SK-N-SH treated with all-trans-retinoic acid at 6 μM for 48 hours (cell line): ENCODE measurements around the gene B4GALT1.

Experiments used
- ATAC-seq: fragments of 200-7000 bp; cut with Tn5 transposase; 3 replicates; pipeline ENCODE4 v1.9.1; 2020; ENCODE audit warnings: mild to moderate bottlenecking, moderate library complexity
- BACH2 ChIP-seq: fragments of 250-450 bp; sonication (Bioruptor Pico); IDR thresholded peaks from 2 replicates; pipeline ENCODE4 v1.9.0; 2021; ENCODE audit warnings: mild to moderate bottlenecking, borderline replicate concordance
- CSDC2 ChIP-seq: fragments of 250-450 bp; sonication (Bioruptor Pico); IDR thresholded peaks from 2 replicates; pipeline ENCODE4 v1.5.0; 2020; ENCODE audit warnings: mild to moderate bottlenecking, moderate library complexity
- CSRNP3 ChIP-seq: fragments of 250-450 bp; sonication (Bioruptor Pico); IDR thresholded peaks from 2 replicates; pipeline ENCODE4 v1.5.1; 2021; ENCODE audit warnings: mild to moderate bottlenecking, moderate library complexity
- ESRRG ChIP-seq: fragments of 250-450 bp; sonication (Bioruptor Pico); IDR thresholded peaks from 2 replicates; pipeline ENCODE4 v1.6.1; 2021; ENCODE audit warnings: mild to moderate bottlenecking
- GLIS3 ChIP-seq: fragments of 250-450 bp; sonication (Bioruptor Pico); IDR thresholded peaks from 2 replicates; pipeline ENCODE4 v1.5.0; 2020; ENCODE audit warnings: mild to moderate bottlenecking, moderate library complexity
- ISL1 ChIP-seq: fragments of 250-450 bp; sonication (Bioruptor Pico); IDR thresholded peaks from 2 replicates; pipeline ENCODE4 v2.1.2; 2022; ENCODE audit warnings: mild to moderate bottlenecking, moderate library complexity
- OSR1 ChIP-seq: fragments of 250-450 bp; sonication (Bioruptor Pico); IDR thresholded peaks from 2 replicates; pipeline ENCODE4 v1.8.0; 2022; ENCODE audit warnings: moderate library complexity, mild to moderate bottlenecking, inconsistent platforms
- PATZ1 ChIP-seq: fragments of 250-450 bp; sonication (Bioruptor Pico); IDR thresholded peaks from 2 replicates; pipeline ENCODE4 v1.8.0; 2020; ENCODE audit warnings: mild to moderate bottlenecking, moderate library complexity, borderline replicate concordance
- PPARA ChIP-seq: fragments of 250-450 bp; sonication (Bioruptor Pico); IDR thresholded peaks from 2 replicates; pipeline ENCODE4 v1.5.0; 2020; ENCODE audit warnings: mild to moderate bottlenecking, borderline replicate concordance
- RARB ChIP-seq: fragments of 250-450 bp; sonication (Bioruptor Pico); IDR thresholded peaks from 2 replicates; pipeline ENCODE4 v1.8.0; 2021; ENCODE audit warnings: mild to moderate bottlenecking, moderate library complexity
- SNAI2 ChIP-seq: fragments of 250-450 bp; sonication (Bioruptor Pico); IDR thresholded peaks from 2 replicates; pipeline ENCODE4 v1.5.0; 2020; ENCODE audit warnings: mild to moderate bottlenecking, moderate library complexity
- TCF4 ChIP-seq: fragments of 250-450 bp; sonication (Bioruptor Pico); IDR thresholded peaks from 2 replicates; pipeline ENCODE4 v1.8.0; 2021; ENCODE audit warnings: mild to moderate bottlenecking, moderate library complexity, borderline replicate concordance
- TOX ChIP-seq: fragments of 250-450 bp; sonication (Bioruptor Pico); IDR thresholded peaks from 2 replicates; pipeline ENCODE4 v1.8.0; 2021; ENCODE audit warnings: mild to moderate bottlenecking, moderate library complexity, borderline replicate concordance
- TSHZ2 ChIP-seq: fragments of 250-450 bp; sonication (Bioruptor Pico); IDR thresholded peaks from 2 replicates; pipeline ENCODE4 v1.5.0; 2020; ENCODE audit warnings: mild to moderate bottlenecking, moderate library complexity
- ZC3H10 ChIP-seq: fragments of 250-450 bp; sonication (Bioruptor Pico); IDR thresholded peaks from 2 replicates; pipeline ENCODE4 v1.5.1; 2021; ENCODE audit warnings: mild to moderate bottlenecking, moderate library complexity
- ZFP3 ChIP-seq: fragments of 250-450 bp; sonication (Bioruptor Pico); IDR thresholded peaks from 2 replicates; pipeline ENCODE4 v1.5.0; 2020; ENCODE audit warnings: mild to moderate bottlenecking, moderate library complexity
- ZNF565 ChIP-seq: fragments of 450-650 bp; formaldehyde crosslinking; conservative IDR thresholded peaks from 2 replicates; pipeline ENCODE4 v1.5.0; 2020; ENCODE audit warnings: low read depth, mild to moderate bottlenecking, moderate library complexity
- ZNF70 ChIP-seq: fragments of 450-650 bp; formaldehyde crosslinking; IDR thresholded peaks from 2 replicates; pipeline ENCODE4 v1.5.0; 2020; ENCODE audit warnings: mild to moderate bottlenecking, moderate library complexity
- ZNF8 ChIP-seq: fragments of 450-650 bp; formaldehyde crosslinking; IDR thresholded peaks from 2 replicates; pipeline ENCODE4 v1.5.0; 2020; ENCODE audit warnings: mild to moderate bottlenecking, moderate library complexity
- TF ChIP-seq, protein P1 (sequence below): fragments of 250-450 bp; sonication (Bioruptor Pico); IDR thresholded peaks from 2 replicates; pipeline ENCODE4 v1.8.0; 2021; ENCODE audit warnings: low read depth, mild to moderate bottlenecking, moderate library complexity, borderline replicate concordance

The B4GALT1 gene

GRCh38 chr9:33154371-33154770, 12.8 kb downstream of the B4GALT1 start:
- no peak for TF ChIP-seq GLIS3
- TF ChIP-seq ZNF70 (CRISPR knock-in tag): no peak
- TF ChIP-seq BACH2 (CRISPR knock-in tag): no peak
- no peak for TF ChIP-seq CSRNP3
- no peak for TF ChIP-seq OSR1 (CRISPR knock-in tag)
- TF ChIP-seq TOX (CRISPR knock-in tag): no peak
- no peak for TF ChIP-seq SNAI2 (CRISPR knock-in tag)
- no peak for TF ChIP-seq ZNF565 (CRISPR knock-in tag)
- TF ChIP-seq TCF4: no peak
- no peak for TF ChIP-seq ZFP3 (CRISPR knock-in tag)
- no peak for TF ChIP-seq CSDC2

GRCh38 chr9:33153666-33154065, 13.5 kb downstream of the B4GALT1 start:
- ATAC-seq: no peak
- TF ChIP-seq PATZ1 (CRISPR knock-in tag) (no peak), ZC3H10 (CRISPR knock-in tag) (no peak), ZFP3 (CRISPR knock-in tag) (no peak), ESRRG (CRISPR knock-in tag) (no peak), BACH2 (CRISPR knock-in tag) (no peak), ZNF565 (CRISPR knock-in tag) (no peak), TOX (CRISPR knock-in tag) (no peak), ZNF8 (CRISPR knock-in tag) (no peak), ZNF70 (CRISPR knock-in tag) (no peak), TSHZ2 (CRISPR knock-in tag) (no peak), GLIS3 (no peak), RARB (CRISPR knock-in tag) (no peak), CSRNP3 (no peak), OSR1 (CRISPR knock-in tag) (no peak), SNAI2 (CRISPR knock-in tag) (no peak)
- TF ChIP-seq, protein P1, sequence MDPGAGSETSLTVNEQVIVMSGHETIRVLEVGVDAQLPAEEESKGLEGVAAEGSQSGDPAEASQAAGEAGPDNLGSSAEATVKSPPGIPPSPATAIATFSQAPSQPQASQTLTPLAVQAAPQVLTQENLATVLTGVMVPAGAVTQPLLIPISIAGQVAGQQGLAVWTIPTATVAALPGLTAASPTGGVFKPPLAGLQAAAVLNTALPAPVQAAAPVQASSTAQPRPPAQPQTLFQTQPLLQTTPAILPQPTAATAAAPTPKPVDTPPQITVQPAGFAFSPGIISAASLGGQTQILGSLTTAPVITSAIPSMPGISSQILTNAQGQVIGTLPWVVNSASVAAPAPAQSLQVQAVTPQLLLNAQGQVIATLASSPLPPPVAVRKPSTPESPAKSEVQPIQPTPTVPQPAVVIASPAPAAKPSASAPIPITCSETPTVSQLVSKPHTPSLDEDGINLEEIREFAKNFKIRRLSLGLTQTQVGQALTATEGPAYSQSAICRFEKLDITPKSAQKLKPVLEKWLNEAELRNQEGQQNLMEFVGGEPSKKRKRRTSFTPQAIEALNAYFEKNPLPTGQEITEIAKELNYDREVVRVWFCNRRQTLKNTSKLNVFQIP (CRISPR knock-in tag): no peak

More at GRCh38 chr9:33154371-33154770, 12.8 kb downstream of the B4GALT1 start:
- ATAC-seq: no peak

DNA sequence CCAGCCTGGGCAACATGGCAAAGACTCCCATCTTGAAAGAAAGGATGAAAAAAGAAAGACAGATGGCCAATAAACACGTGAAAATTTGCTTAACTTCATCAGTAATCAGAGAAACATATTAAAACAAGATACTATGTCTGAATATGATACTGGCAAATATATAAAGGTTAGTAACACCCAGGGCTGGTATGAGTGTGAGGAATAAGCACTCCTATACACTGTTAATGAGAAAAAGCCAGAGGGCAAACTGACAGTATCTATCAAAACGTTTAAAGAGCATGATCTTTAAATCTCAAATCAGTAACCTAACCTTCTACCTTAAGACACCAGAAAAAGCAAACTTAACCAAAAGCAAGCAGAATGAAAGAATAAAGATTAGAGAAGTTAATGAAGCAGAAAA, 14.1 kb downstream of the B4GALT1 start:
- no peak for TF ChIP-seq ZNF70 (CRISPR knock-in tag)
- no peak for ATAC-seq

DNA sequence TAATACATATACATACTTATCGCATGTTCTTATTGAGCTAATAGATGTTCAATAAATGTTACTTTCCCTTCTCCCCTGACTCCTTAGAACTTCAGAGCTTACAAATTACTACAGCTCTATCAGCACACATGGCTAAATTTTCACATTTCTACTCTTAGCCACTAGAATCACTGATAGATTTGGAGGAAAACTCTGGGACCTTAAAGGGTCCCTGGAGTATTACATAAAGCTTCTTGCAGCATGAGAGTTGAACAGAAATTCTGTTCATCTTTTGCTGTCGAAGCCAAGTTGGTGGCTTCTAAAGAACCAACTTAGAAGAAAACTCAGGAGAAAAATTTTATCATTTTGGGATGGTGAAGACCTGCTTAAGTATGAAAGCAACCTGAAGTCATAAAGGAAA, 15.5 kb downstream of the B4GALT1 start:
- peak; percentile 33 for ATAC-seq
- TF ChIP-seq PATZ1 (CRISPR knock-in tag) (no peak), ZC3H10 (CRISPR knock-in tag) (no peak), RARB (CRISPR knock-in tag) (no peak), TOX (CRISPR knock-in tag) (no peak), CSRNP3 (no peak), TCF4 (no peak), ZNF70 (CRISPR knock-in tag) (no peak), SNAI2 (CRISPR knock-in tag) (no peak), PPARA (no peak), ISL1 (CRISPR knock-in tag) (no peak), ZNF565 (CRISPR knock-in tag) (no peak), OSR1 (CRISPR knock-in tag) (no peak)
- TF ChIP-seq, protein P1 (CRISPR knock-in tag): no peak
